Measurements from ENCODE around the gene VPS29.
A peak's percentile ranks its signal among the peaks of the same experiment; 100 is the strongest.
"Not testable (repeated sequence)": the region's sequence is repeated elsewhere in the genome, so short reads cannot be mapped to it uniquely, and the experiment has no call there.

VPS29 gene

GRCh38 chr12:110501752-110502738 is at the start of gene VPS29, which contains the start of gene RAD9B:
Gene VPS29 (minus strand): TSS chr12:110502111. CDS start chr12:110502051, 60 bp downstream.
Gene RAD9B (plus strand): TSS chr12:110502331. CDS start chr12:110502338, 7 bp downstream.
- peak; percentile 99 for DNase-seq

- DNase-seq: no peak
Measured at GRCh38 chr12:110550981-110551380, 49.1 kb upstream of the VPS29 start.

GRCh38 chr12:110549716-110550115 is 47.8 kb upstream of the VPS29 start:
- DNase-seq: no peak

DNA sequence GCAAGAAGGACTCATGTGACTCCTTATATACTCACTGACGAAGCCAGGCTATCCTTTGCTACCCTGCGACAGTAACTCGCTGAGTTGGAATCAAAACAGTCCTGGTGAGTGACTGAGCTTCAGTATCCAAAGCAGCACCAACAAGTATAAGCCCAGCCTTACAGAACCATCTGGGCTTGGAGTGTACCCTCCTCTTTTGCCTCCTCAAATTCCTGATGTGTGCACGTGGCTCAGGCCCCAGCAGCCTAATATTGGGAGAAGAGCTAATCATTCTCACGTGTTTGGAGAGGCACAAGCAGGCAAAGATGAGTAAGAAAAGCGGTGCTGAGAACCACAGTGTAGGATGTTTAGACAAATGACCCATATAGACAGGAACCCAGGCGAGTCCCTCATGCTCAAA is 46.8 kb upstream of the VPS29 start:
- DNase-seq: no peak

GRCh38 chr12:110547090-110547489 is 45.2 kb upstream of the VPS29 start:
- DNase-seq: no peak

DNA sequence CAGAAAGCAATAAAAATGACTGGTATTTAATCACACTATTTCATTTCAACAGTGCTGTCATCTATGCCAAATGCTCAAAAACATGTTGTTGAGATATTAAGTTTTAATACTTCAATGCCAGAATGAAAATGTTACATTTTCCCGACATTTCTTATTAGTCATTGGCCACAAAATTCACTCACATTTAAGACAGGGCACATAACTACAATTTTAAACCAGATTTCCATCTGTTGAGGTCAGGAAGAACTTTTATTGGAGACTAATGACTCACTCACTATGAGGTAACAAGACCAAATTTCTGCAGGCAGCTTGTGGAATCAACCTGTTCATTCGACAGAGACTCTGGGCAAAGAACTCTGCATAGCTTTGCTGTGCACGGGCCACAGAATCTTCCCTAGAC is 44.4 kb upstream of the VPS29 start:
- DNase-seq: no peak

DNA sequence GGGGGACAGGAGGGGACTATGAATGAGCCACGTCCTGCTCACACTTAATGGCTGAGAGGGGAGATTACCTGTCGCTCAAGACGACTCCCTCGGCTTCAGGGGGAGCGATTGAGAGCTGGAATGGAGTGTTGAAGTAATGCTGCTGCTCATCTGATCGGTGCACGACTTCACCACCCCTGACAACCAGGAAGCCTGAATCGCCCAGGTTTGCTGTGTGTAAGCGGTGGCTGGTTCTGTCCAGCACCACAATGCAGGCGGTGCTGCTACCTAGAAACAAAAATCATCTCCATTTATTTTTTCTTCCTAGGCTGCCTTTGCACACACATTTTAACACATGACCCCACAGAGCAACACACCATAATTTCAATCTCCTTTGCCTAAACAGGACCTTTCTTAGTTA is 43.9 kb upstream of the VPS29 start:
- no peak for DNase-seq

DNA sequence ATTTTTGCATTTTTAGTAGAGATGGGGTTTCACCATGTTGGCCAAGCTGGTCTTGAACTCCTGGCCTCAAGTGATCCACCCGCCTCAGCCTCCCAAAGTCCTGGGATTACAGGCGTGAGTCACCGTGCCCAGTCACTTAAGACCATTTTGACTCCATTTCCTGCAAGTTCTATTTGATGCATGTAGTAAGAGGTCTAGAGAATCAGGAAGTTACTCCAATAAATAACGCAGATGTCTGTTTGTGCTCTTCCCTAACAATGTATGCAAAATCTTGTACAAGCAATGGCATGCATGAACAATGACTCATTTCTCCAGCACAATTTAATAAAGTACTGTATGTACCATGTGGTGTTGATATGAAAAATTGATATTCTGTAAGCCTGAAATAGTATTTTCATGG is 43.3 kb upstream of the VPS29 start:
- DNase-seq: not testable (repeated sequence)

- DNase-seq: no peak
Measured at GRCh38 chr12:110543965-110544364, 42.1 kb upstream of the VPS29 start.

DNA sequence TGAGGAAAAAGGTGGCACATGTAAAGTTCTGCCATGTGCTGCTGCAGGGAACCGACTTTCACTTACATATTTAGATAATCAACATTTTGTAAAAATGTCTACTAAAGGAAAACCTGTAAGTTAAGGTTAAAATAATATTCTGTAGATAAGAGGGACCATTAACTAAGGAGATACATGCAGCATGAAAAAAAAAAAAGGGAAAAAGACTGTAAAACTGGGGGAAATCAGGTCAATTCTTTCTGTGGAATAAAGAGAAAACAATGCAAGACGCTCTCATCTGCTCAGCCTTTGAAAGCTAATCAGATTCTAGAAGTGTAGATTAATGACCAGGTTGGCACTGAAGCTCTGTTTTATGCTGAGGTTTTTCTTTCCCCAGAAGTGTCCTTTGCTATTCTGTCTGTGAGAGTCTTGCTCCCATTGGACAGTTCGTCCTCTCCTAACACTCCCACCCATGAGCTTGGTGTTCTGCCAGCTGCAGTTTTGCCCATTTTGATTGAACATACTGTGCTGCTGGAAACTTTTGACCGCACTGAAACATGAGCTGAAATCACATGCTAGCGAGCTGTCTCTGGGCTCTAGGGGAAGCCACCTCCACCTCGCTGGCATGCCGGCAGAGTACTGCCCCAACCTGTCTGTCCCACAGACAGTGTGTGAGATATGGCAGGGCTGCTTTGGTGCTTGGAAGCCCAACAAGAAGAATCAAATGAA is 41.5 kb upstream of the VPS29 start:
- no peak for DNase-seq

GRCh38 chr12:110540048-110540447 is 38.1 kb upstream of the VPS29 start:
- DNase-seq: no peak

DNA sequence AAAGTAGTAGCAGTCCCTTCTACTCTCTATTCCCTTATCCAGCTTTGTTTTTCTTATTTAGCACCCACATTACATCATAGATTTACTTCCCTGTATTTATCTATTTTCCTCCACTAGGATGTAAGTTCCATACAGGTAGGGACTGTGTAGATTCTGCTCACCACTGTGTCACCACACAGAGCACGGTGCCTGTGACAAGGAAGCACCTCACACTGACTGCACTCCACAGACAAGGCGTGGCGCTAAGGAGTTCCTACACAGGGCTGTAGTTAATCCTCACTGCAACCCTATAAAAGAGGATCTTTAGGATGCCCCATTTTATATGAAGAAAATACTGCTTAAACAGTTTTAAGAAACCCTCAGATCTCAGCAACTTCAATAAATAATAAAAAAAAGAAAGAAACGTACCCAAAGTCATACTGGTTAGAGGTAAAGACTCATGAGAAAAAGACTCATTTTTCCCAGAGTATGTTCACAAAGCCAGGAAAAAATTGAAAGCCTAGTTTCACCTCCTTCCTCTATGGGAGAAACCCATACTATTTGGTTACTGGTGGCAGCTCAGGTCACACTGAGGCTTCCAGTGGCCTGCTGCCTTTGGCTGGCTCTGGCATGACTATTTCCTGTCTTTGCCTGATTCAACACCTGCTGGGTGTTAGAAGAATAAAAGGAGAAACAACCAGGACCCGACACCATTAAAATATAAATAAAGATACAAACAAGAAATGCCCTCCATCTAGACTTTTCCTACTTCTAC is 37.1 kb upstream of the VPS29 start:
- DNase-seq: no peak

- no peak for DNase-seq
Measured at GRCh38 chr12:110537605-110538409, 35.9 kb upstream of the VPS29 start.

DNA sequence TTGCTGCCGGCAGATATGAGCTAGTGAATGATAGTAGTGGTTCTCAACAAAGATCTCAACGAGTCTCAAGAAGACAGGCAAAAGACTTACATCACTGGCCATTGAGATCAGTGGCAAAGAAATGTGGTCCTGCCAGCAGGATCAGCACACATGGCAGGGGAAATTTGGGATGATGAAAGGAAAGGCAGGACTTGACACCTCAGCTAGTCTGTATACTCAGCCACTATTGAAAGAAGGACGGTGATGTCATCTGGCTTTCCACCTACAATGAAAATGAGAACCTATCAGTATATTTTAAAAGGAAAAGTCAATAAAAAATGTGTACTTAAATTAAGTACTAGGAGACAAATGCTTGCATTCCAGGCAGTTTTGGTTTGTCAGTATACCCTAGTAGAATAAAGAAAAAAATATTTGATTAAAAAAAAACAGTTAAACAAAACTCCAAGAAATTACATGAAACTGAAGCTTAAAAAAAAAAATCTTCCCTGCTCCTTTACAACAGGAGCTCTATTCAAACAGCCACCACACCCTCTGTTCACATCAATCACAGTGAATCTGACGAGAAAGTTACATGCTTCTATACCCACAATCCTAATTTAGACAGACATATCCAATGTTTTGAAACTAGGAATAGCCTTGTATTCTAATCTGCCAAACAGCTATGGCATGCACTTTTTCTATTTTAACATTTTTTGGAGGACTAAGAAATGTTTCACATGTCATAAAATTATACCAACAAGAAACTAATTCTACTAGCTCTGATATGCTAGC is 35.1 kb upstream of the VPS29 start:
- no peak for DNase-seq

DNA sequence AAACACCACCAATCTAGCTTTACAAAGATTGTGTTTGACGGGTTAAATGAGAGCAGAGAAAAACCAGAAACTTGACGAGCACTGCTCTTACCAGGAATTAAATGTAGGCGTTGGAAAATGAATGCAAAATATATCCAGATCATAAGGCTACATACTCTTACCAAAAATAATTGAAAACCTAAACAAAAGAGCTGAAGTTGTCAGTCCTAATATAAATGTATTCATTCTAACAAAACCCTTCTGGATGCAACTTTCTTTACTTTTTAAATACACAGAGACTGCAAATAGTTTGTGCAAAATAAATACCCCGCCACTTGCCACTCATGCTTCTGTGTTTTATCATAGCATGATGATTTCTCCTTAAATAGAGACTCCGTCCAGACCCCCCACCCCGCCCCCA is 32.9 kb upstream of the VPS29 start:
- DNase-seq: no peak

DNA sequence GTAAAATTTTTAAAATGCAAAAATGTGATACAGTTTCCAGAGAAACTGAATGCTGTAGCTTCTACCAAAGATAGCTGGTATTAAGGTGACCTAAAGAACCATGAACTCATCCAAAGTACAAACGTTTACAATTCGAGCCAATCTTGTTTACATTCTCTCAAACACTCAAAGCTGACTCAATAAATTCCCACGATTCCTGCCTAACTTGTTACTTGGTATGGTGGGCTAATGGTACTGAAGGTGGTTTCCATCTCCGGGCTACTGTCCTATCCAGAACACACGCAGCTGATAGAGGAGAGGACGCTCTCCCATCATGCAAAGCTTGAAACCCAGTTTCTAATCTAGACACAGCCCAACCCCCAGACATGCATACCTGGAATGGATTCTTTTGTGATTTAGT is 31.7 kb upstream of the VPS29 start:
- DNase-seq: no peak

GRCh38 chr12:110532644-110533043 is 30.7 kb upstream of the VPS29 start:
- DNase-seq: no peak

- DNase-seq: no peak
Measured at GRCh38 chr12:110531741-110532333, 29.9 kb upstream of the VPS29 start.

DNA sequence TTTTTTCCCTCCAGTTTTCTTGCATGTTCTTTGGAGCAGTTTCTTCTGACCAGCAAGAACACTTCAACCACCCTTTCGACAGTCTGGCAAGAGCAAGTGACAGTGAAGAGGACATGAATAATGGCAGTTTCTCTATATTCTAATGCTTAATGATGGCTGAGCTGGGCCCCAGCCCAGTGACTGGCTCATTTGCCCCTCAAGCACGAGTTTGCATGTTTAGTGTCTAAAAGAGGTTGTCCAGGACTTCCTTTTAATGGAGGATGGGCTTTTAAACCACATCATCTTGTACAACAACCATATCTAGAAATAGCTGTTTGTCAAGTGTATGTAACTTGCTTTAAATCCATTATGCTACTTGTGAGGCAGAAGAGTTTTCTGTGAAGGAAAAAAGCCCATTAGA is 28.6 kb upstream of the VPS29 start:
- no peak for DNase-seq

- no peak for DNase-seq
Measured at GRCh38 chr12:110528277-110528839, 26.4 kb upstream of the VPS29 start.

Data from activated gamma-delta T cell treated with Interleukin-2 at 50 U/mL for 16 hours (primary cell).